GM21360 (cell line): ENCODE results near the gene PADI1.
"Not testable (repeated sequence)": the region's sequence is repeated elsewhere in the genome, so short reads cannot be mapped to it uniquely, and the experiment has no call there.

Source experiments
- ATAC-seq: cut with Tn5 transposase; IDR thresholded peaks from one replicate; pipeline ENCODE4 v1.9.1; 2021; ENCODE audit warnings: mild to moderate bottlenecking, moderate library complexity; ENCODE audit not compliant: unreplicated experiment

Gene PADI1

DNA sequence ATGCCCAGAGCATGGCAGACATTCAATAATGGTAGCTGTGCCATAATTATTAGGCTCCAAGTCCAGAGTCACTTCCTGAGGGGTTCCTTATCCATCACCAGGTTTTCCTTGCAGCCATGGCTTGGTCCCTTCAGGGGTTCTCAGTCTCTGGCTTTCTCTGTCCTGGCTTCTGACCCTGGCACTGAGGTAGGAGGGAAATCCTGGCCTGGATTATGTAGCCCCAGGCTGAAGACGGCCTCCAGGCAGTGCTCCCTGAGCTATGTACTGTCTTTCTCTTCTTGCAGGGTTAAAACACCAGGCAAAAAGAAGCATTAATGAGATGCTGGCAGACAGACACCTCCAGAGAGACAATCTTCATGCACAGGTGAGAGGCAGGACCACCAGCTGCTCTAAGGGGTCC lies 34.5 kb downstream of the PADI1 start:
- no peak for ATAC-seq

DNA sequence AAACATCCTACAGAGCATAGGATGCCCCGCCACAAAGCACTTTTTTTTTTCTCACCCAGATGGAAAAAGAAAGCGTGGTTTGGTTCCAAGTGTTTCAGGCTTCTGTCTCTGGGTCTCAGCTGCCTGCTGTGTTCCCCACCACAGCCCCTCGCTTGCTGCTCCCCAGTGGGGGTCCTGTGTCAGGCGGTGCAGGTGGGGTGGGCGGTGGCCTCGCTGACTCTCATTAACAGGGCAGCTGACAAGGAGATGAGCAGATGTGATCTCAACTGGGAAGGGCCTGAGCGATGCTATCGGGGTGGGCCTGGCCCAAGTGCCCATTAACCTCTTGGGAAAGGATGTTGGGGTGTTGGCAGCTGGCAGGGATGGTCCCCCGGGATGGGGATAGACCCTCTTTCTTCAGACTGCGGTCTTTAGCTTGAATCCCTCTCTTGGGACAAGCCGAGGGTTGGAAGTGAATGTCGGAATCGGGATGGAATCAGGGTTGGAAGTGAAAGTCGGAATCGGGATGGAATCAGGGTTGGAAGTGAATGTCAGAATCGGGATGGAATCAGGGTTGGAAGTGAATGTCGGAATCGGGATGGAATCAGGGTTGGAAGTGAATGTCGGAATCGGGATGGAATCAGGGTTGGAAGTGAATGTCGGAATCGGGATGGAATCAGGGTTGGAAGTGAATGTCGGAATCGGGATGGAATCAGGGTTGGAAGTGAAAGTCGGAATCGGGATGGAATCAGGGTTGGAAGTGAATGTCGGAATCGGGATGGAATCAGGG lies 36.3 kb downstream of the PADI1 start:
- ATAC-seq, result not testable (repeated sequence)

DNA sequence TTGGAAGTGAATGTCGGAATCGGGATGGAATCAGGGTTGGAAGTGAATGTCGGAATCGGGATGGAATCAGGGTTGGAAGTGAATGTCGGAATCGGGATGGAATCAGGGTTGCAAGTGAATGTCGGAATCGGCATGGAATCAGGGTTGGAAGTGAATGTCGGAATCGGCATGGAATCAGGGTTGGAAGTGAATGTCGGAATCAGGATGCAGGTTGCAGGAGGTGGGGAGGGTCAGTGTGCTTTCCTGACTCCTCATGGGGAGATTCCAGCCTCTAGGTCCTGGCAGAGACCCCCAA lies 36.8 kb downstream of the PADI1 start:
- ATAC-seq, result not testable (repeated sequence)

DNA sequence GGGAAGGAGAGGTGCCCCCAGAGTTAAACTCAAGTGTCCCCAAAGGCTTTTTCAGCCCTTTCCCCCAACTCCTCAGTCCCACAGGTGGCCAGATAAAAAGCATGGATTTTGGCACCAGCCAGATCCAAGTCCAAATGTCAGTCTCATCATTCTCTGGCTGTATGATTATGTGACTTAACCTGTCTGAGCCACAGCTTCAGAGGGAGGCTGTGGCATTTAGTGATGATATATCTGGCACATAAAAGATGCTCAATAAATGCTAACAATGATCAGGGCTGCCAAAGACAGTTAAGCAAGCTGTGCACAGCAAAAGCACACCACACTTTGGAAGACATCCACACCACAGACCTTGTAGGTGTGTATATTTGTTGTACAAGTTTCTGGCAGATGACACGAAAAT lies 38.3 kb downstream of the PADI1 start:
- ATAC-seq, result no peak

DNA sequence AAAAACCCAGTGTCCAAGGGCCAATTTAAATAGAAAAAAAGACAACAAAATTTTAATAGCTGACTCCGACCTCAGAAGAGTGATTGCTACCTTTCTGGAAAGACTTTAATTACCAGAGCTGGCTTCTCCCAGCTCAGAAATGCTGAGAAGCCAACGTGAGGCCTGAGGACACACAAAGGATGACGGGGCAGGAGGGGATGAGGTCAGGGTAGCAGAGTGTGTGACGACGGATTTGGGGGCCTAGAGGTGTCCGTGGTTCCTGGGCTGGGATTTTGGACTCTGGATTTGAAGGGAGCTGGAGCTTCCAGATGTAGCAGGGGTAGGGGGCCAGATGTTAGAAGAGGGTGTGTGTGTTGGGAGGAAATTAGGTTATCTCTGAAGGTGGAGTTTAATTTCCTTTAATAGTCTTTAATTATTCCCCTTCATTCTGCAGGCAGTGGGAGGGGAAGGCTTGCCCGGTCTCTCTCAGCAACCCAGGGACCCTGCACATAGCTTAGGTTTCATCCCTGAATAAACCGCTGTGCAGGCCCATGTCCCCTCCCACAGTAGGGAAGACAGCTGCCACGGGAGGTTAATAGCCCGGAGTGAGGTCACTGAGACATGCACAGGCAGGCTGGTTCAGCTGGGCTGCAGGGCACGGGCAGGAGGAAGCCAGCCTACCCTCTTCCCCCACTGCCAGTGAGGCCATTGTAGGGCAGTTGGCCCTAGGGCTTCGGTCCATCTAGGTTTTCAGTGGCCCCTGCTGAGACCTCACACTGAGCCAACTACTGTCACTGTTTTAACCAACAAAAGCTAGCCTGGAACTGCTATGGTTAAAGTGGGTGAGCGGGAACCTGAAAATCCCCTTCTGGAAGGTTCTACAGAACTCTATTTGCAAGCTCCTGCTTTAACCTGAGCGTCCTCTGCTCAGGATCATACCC lies 40.2 kb downstream of the PADI1 start:
- ATAC-seq, result no peak

DNA sequence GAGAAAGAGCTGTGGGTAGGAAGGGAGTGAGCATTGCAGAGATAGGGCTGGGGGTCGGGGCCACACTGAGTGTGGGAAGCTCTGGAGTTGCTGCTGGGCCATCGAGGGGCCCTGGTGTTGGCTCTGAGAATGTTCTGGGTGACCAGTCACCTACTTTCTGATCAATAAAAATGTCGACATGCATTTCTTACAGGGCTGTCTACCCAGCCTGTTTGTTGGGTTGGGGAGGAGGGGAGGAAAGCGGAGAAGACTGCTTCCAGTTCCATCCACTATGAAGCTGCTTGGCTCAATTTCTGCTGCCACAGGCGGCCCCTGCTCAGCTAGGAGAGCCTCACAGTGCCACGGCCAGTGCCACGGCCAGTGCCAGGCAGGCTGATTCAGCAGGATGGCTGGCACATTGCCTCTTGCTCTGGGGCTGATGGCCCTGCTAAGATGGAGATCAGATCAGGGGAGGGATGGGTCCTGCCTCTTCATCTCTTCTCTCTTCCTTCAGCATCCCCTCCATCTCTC lies 40.9 kb downstream of the PADI1 start:
- no peak for ATAC-seq

DNA sequence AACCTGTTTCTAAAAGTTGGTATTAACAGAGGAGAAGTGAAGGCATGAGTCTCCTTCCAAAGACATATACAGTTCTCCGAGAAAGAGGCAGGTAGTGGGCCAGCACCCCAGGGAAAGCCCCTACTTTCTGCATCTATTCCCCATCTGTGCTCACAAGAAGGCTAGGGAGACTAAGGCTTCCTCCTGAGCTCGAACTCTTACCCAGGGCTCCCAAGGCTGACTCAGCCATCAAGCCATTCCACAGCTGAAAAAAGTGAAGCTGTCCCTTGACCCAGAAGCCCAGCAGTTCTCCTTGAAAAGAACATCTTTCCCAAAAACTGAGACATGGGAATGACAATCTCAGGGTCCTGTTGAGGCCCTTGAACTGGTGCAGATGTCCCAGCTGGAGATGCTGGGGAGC lies 42.0 kb downstream of the PADI1 start:
- no peak for ATAC-seq

DNA sequence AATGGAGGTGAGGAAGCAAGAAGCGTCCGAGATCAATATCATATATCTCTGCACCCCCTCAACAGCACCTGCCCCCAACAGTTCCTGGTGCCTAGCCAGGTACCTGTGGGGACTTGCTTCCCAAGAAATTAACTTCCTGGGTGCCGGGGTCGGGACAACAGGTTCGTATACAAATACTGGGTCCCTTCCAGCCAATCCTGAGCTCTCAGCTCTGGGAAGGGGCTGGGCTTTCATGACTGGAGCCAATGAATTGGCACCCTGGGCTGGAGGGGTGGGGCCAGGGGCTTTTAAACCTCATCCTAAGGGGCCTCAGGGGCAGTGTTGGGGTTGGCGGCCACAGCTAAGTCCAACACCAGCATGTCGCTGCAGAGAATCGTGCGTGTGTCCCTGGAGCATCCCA lies 43.9 kb downstream of the PADI1 start, which contains the start of gene PADI3:
PADI3 (plus strand) TSS at position 318 of the 400 bp plus-strand sequence; CDS start at position 358, 40 bp downstream.
- no peak for ATAC-seq

DNA sequence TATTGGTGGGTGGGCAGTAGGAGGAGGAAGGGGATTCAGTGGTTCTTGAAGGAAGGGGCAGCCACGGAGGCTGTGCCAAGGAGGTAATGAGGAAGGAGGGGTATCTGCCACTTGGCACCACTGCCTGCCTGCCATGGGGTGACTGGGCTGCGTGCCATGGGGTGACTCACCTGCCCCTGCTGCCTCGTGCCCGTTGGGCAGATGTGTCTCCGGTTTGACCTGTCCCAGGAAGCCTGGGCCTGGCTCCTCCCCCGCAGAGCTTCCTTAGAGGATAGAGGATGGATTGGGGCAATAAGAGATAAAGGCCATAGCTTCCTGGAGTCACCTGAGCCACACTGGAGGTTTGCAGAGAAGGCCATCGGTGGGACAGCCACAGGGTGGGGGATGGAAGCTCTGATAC lies 45.7 kb downstream of the PADI1 start:
- no peak for ATAC-seq

DNA sequence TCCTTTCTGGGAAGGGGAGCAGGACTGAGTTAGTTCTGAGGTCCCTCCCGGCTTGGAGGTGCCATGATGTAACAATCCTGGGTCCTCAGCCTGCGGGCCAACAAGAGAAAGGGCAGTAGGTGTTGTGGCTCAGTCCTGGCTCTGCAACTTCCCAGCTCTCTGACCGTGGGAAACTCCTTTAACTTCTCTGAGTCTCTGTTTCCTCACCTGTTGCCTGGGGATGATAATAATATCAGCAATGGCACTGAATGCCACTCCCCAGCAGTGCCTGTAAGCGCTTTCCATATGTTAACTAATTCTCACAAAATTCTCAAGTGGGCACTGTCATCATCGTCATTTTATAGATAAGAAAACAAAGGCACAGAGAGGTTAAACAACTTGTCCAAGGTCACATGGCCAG lies 46.3 kb downstream of the PADI1 start:
- ATAC-seq, result no peak

DNA sequence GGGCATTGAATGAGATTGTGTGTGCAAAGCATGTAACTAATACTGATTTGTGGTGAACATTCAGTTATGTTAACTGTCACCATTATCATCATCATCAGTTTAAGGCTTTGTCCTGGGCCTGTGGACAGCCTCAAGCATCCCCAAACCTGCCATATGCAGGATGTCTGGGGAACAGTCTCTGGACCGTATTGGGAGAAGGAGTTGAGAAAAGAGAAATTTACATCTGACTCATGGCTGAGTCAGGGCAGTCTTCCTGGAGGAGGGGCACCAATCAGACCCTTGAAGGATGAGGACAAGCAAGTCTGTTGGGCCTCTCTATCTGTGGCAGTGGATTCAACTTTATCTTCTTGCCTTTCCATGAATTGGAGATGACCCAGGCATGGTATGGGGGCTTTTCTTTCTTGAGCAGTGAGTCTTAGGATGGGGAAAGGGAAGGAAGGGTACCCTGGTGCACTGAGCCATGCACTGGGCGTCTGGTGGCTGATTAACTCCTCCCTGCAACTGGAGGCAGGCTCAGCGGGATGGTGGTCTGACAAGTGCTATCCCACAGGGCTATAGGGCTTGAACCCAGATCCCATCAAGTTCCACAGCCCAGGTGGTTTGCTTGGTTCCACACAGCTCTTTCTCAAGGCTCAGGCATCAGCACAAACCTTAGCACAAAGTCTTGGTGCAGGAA lies 46.9 kb downstream of the PADI1 start:
- no peak for ATAC-seq

DNA sequence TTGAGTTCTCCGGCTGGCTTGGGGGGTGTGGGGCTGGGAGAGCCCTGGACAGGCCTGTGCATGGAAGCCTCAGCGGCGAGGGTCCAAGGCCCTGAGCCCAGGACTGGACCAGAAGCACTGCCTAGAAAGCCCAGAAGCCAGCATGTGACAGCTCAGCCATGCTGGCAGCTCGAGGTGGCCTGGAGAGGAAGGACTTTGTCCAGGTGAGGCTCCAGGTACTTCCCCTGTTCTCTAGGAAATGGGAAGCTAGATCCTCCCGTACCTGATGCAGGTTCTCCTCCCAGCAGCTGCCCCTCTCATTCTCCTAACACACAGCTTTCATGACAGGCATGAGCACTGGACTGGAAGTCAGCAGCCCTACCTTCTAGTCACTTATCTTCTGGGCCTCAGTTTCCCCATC lies 50.4 kb downstream of the PADI1 start:
- no peak for ATAC-seq

DNA sequence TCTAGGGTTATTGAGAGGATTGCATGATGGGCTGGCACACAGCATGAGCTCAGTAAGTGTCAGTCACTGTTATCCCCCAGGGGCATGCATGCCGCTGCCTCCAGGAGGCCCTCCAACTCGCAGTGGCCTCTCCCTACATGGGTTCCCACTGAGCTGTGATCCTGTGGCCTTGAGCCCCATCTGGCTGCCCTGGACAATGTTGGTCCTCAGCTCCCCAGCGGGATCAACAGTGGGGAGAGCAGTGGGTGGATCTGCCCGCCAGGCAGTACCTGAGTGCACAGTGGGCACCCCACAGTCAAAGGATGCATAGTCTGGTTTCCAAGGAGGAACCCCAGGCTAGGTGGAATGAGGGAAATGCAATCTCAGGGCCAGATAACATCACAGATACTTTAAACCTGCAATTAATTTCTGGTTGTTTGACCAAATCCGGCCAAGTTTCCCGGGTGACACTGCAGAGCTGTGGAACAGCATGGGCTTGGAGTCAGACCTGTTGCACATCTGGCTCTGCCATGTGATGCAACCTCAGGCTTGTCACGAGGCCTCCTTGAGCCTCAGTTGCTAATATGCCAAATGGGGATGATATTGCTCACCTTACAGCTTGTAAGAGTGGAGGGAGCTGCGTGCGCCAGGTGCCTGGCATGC lies 53.3 kb downstream of the PADI1 start:
- ATAC-seq, result no peak

DNA sequence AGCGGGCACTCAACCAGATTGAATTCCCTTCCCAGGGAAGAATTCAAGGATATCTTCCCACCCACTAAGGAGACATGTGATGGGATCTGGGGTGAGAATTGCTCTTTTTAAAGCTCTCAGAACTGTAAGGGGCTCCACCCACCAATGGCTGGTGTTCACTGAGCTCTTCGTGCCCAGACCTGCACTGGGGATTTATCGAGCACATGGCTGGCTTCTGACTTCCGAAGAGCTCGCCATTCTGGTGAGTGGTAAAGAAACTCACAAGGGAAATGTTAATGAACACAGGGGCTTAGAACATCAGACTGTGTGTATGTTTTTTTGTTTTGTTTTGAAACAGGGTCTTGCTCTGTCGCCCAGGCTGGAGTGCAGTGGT lies 53.8 kb downstream of the PADI1 start:
- ATAC-seq, result no peak

DNA sequence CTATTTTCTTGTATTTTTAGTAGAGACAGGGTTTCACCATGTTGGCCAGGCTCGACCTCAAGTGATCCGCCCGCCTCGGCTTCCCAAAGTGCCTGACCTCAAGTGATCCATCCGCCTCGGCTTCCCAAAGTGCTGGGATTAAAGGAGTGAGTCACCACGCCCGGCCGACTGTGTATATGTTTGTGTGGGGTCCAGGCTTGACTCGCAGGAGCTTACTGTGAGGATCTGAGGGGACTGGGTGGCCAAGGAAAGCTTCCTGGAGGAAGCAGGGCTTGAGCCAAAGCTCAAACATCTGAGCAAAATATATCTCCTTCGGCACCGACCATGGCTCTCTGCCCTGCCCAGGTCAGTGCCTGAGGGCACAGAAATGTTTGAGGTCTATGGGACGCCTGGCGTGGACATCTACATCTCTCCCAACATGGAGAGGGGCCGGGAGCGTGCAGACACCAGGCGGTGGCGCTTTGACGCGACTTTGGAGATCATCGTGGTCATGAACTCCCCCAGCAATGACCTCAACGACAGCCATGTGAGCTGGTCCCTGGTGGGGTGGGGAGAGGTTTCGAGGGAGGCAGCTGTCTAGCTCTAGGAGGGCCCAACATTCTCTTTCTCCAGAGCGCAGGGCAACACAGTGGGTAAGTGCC lies 54.4 kb downstream of the PADI1 start:
- ATAC-seq, result no peak

DNA sequence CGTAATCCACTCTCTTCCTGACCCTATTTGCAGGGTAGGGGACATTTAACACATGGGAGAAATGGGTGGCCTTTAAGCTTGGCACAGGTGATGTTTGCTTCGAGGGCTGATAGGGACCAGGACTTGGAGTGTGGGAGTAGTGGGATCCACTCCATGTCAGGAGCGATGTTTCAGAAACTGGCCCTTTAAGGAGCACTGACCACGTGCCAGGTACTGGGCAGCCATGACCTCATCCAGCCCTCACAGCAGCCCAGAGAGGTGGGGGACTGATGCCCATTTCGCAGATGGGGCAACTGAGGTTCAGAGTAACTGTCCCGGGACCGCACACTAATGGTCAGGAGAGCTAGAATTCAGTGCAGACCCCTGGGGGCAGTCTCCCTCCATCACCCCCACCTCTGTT lies 55.3 kb downstream of the PADI1 start:
- ATAC-seq, result no peak

DNA sequence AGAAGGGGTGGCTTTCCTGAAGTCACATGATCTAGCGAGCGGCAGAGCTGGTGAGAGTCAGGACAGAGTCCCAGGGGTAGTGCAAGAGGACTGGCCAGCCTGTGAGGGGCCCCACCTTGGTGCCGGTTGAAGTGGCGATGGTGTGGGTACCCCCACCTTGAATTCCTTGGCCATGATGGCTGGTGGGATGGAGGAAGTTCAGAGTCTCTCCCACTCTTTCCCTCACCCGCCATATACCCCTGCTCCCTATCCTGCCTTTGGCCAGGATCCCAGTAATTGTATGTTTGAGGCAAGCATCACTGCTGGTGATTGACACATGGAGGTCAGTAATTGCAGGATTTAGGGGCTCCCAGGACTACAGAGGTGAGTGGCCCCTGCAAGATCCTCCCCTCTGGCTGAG lies 55.8 kb downstream of the PADI1 start:
- ATAC-seq, result no peak

DNA sequence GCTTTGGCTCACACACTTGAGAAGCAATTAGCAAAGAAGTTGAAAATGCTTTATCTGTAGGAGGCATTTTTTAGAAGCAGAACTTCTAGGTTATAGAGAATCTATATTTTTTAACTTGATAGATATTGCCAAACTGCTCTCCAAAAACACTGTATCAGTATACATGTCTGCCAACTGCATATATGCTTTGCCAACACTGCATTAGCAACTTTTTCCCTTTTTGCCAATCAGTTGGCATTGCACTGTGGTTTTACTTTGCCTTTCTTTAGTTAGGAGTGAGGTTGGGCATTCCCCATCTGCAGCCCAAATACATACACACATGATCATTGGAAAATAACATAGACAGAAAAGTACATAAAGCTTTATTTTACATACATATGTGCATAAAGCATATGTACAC lies 59.0 kb downstream of the PADI1 start:
- no peak for ATAC-seq

DNA sequence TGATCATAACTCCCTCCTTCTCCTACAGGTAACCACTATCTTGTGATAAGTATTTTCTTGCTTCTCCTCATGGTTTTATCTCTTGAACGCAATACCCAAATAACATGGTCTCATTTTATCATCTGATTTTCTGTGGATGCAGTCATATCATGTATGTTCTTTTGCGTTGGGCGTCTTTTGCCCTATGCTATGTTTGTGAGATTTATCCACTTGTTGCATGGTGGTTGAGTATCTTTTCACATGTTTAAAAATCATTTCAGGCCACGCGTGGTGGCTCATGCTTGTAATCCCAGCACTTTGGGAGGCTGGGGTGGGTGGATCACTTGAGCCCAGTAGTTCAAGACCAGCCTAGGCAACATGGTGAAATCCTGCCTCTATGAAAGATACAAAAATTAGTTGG lies 59.5 kb downstream of the PADI1 start:
- ATAC-seq, result no peak

DNA sequence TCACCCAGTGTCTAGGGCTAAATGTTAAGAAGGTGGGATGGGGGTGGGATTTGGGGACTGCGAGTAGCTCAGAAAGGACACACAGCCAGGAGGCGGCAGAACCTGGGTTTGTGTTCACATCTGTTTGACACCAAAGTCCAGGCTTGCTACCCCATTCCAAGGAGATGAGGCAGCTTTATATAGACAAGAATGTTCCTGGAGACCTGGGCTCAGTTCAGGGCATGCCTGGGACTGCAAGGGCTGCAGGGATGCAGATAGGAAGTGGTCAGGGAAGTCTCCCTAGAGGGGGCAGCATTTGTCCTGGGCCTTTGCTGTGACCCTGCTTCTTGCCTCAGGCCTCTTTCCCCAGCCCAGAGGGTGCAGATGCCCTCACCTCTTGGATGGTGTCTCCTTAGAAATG lies 60.2 kb downstream of the PADI1 start:
- no peak for ATAC-seq

DNA sequence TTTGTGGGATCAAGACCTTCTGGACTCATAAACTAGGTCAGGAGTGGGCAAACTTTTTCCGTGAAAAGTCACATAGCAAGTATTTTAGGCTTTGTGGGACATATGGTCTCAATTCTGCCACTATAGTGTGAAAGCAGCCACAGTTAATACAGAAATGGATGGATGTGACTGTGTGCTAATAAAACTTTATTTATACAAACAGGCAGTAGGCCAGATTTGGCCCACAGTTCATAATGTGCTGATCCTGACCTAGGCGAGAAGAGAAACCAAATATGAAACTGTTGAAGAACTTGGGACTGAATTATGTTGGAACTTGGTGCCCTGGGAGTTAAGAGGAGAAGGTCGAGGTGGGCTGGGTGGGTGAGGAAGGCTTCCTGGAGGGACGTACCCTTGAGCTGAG lies 61.0 kb downstream of the PADI1 start:
- ATAC-seq, result no peak
